Endothelial cell of umbilical vein (primary cell): ENCODE measurements around the gene OR6Q1. TPM values are rescaled to one million over a fixed set of nuclear protein-coding genes. Genes with fewer than 3 reads are reported as not detected.

Experiments used
- polyA plus RNA-seq, 4 experiments: library from polyadenylated mRNA; depleted of rRNA in 3 of 4; stranded (reverse) in 3 of 4; unstranded in 1 of 4; fragments of >200 nt; gene quantifications; 2 replicates each; pipeline versions ENCODE4 v1.2.1 to v1.2.3, GENCODE V29; 2011 to 2012; ENCODE audit warnings: missing spikeins in 1 of 4
- small RNA-seq: library from RNA; depleted of rRNA; stranded (forward); fragments of <200 nt; gene quantifications from one replicate; pipeline ENCODE3, GENCODE V24; 2012; ENCODE audit warnings: low replicate concordance, low read depth; ENCODE audit not compliant: insufficient read depth, insufficient read length
- total RNA-seq: library from RNA; stranded (reverse); gene quantifications from 2 replicates; pipeline ENCODE4 v1.2.3, GENCODE V29; 2021

Gene OR6Q1
- total and polyA plus RNA-seq, 2 donors (not counting 3 experiments of a cell fraction or from before 2014, with no cell fraction given) = not detected

Small RNA genes lying within 50 kb of the gene (small RNA-seq; reads per million reads assigned to genes)
- gene RNU6-899P = not detected

Other genes with a start within 250 kb of the OR6Q1 start
- gene OR9Q1, start 7.1 kb upstream of the OR6Q1 start, total RNA-seq = not detected in 2 replicates
- gene OR9Q1, start 7.1 kb upstream of the OR6Q1 start, polyA plus RNA-seq = not detected in 2 replicates
- not detected in 2 replicates for gene OR9I1, start 94.6 kb downstream of the OR6Q1 start, total RNA-seq
- gene OR9I1, start 94.6 kb downstream of the OR6Q1 start, polyA plus RNA-seq = not detected in 2 replicates
- not detected in 2 replicates for gene OR9Q2, start 158.1 kb downstream of the OR6Q1 start, total RNA-seq
- not detected in 2 replicates for gene OR9Q2, start 158.1 kb downstream of the OR6Q1 start, polyA plus RNA-seq
- not detected in 2 replicates for gene OR1S2, start 173.2 kb downstream of the OR6Q1 start, total RNA-seq
- not detected in 2 replicates for gene OR1S2, start 173.2 kb downstream of the OR6Q1 start, polyA plus RNA-seq
- not detected in 2 replicates for gene OR1S1, start 181.8 kb downstream of the OR6Q1 start, total RNA-seq
- gene OR1S1, start 181.8 kb downstream of the OR6Q1 start, polyA plus RNA-seq = not detected in 2 replicates
- gene OR10Q1, start 198.0 kb downstream of the OR6Q1 start, total RNA-seq = not detected in 2 replicates
- gene OR10Q1, start 198.0 kb downstream of the OR6Q1 start, polyA plus RNA-seq = not detected in 2 replicates
- not detected in 2 replicates for gene OR10W1, start 237.3 kb downstream of the OR6Q1 start, total RNA-seq
- gene OR10W1, start 237.3 kb downstream of the OR6Q1 start, polyA plus RNA-seq = not detected in 2 replicates